ENCODE results near the gene TAAR8. TPM values are rescaled to one million over a fixed set of nuclear protein-coding genes. Genes with fewer than 3 reads are reported as not detected.
A peak's percentile ranks its signal among the peaks of the same experiment; 100 is the strongest.

Gene TAAR8
- total and polyA plus RNA-seq, 2 experiments from 2014 or later, result not detected

- peaks cover 37% of the 10 kb centered on the region for H3K4me1 Mint-ChIP-seq
- H2AFZ ChIP-seq, result no peak overlapping the region
- peak overlapping the region; percentile 31 for H3K27ac Mint-ChIP-seq
- no peaks in the 10 kb centered on the region for H3F3A ChIP-seq (replicated peaks; ENCODE audit: low read depth)
- peaks cover 31% of the 10 kb centered on the region for H3K4me1 ChIP-seq (ENCODE audit: insufficient read depth)
- ATAC-seq, result no peak
- no peak for TF ChIP-seq ZNF331 (CRISPR knock-in tag; IDR thresholded peaks at IDR 0.05; ENCODE audit: low read depth)
- TF ChIP-seq STAT1 (IDR thresholded peaks at IDR 0.05; ENCODE audit: unreplicated experiment), result no peak
- no peak for TF ChIP-seq EZH2 (IDR thresholded peaks at IDR 0.05; ENCODE audit: low read depth, unreplicated experiment)
- TF ChIP-seq ZNF462 (CRISPR knock-in tag; IDR thresholded peaks at IDR 0.05), result no peak
- TF ChIP-seq NANOG (IDR thresholded peaks at IDR 0.05; ENCODE audit: borderline replicate concordance), result no peak
- TF ChIP-seq ZNF114 (CRISPR knock-in tag; IDR thresholded peaks at IDR 0.05), result no peak
- no peak for TF ChIP-seq EZH2phosphoT487 (IDR thresholded peaks at IDR 0.05; ENCODE audit: unreplicated experiment)
- no peaks in the 10 kb centered on the region for H3K27me3 ChIP-seq (ENCODE audit: insufficient read depth)
- H3K4me3 Mint-ChIP-seq, result no peak overlapping the region
- H3K36me3 ChIP-seq (ENCODE audit: insufficient read depth), result no peaks in the 10 kb centered on the region
- no peaks in the 10 kb centered on the region for H3K79me2 ChIP-seq (replicated peaks; ENCODE audit: insufficient read depth)
- no peaks in the 10 kb centered on the region for H3K9me3 Mint-ChIP-seq
- no peak overlapping the region for H3K27ac ChIP-seq (ENCODE audit: low read depth)
- no peak overlapping the region for H3K4me3 ChIP-seq
- H3K9me2 ChIP-seq (ENCODE audit: insufficient read depth), result no peaks in the 10 kb centered on the region
- peaks cover 3% of the 10 kb centered on the region for H3K27me3 Mint-ChIP-seq (ENCODE audit: insufficient read depth, low read depth, poor library complexity)
- no peaks in the 10 kb centered on the region for H3K36me3 Mint-ChIP-seq (ENCODE audit: low read depth)
- no peaks in the 10 kb centered on the region for H4K20me1 ChIP-seq (replicated peaks; ENCODE audit: insufficient read depth)
- peak overlapping the region; percentile 21; the same call in 1 of the 2 replicates for H3K4me2 ChIP-seq
- DNase-seq (ENCODE audit: low spot score), result no peak
These were observed 16.1 kb downstream of the TAAR8 start for GRCh38 chr6:132568611-132569010.

- Mint-ChIP-seq H3K4me3 (no peak overlapping the region), H3K27ac (peak overlapping the region; percentile 77), H3K9me3 (no peaks in the 10 kb centered on the region), H3K36me3 (ENCODE audit: low read depth) (no peaks in the 10 kb centered on the region), H3K27me3 (ENCODE audit: insufficient read depth, low read depth, poor library complexity) (peaks cover 3% of the 10 kb centered on the region), H3K4me1 (peaks cover 37% of the 10 kb centered on the region)
- Histone ChIP-seq H3F3A (replicated peaks; ENCODE audit: low read depth) (no peaks in the 10 kb centered on the region), H3K4me3 (no peak overlapping the region), H4K20me1 (replicated peaks; ENCODE audit: insufficient read depth) (no peaks in the 10 kb centered on the region), H3K4me2 (peak overlapping the region; percentile 21; the same call in 1 of the 2 replicates), H3K27me3 (ENCODE audit: insufficient read depth) (no peaks in the 10 kb centered on the region), H3K79me2 (replicated peaks; ENCODE audit: insufficient read depth) (no peaks in the 10 kb centered on the region), H3K27ac (ENCODE audit: low read depth) (no peak overlapping the region), H3K4me1 (ENCODE audit: insufficient read depth) (peaks cover 31% of the 10 kb centered on the region), H3K36me3 (ENCODE audit: insufficient read depth) (no peaks in the 10 kb centered on the region), H3K9me2 (ENCODE audit: insufficient read depth) (no peaks in the 10 kb centered on the region), H2AFZ (no peak overlapping the region)
- DNase-seq (ENCODE audit: low spot score), result peak; percentile 45
- peak; percentile 77 for ATAC-seq
- peak; percentile 59; the same call in 1 of the 2 replicates for TF ChIP-seq ZNF462 (CRISPR knock-in tag; IDR thresholded peaks at IDR 0.05)
These were observed 16.7 kb downstream of the TAAR8 start for GRCh38 chr6:132569170-132569569.
